OCI-LY3 (cell line): Measurements from ENCODE around the gene CTNNBL1.

ENCODE experiments used
- H2AFZ ChIP-seq: fragments of 200-600, 300-600 bp; shearing (Covaris generic); 2 replicates; pipeline ENCODE4 v1.6.0; 2014; ENCODE audit warnings: antibody characterized with exemption, low read depth, low read length
- H3K27ac ChIP-seq: fragments of 200-600, 300-600 bp; sonication (generic); 2 replicates; pipeline ENCODE4 v1.5.1; 2014; ENCODE audit warnings: mild to moderate bottlenecking, low read length, moderate library complexity, mixed read lengths
- H3K27me3 ChIP-seq: fragments of 200-600, 300-600 bp; sonication (generic); 2 replicates; pipeline ENCODE4 v1.6.1; 2014; ENCODE audit warnings: low read depth, low read length, mixed read lengths
- H3K36me3 ChIP-seq: fragments of 200-600, 300-600 bp; sonication (generic); replicated peaks from 2 replicates; pipeline ENCODE3; 2014; ENCODE audit warnings: low read depth, low read length, mixed read lengths
- H3K4me1 ChIP-seq: fragments of 300-600, 200-600 bp; sonication (generic); 2 replicates; pipeline ENCODE4 v1.6.1; 2014; ENCODE audit warnings: low read length, mixed read lengths
- H3K4me2 ChIP-seq: fragments of 200-600, 300-600 bp; sonication (generic); 2 replicates; pipeline ENCODE4 v1.6.1; 2014; ENCODE audit warnings: low read length, mixed read lengths
- H3K4me3 ChIP-seq: fragments of 300-600, 200-600 bp; sonication (generic); 2 replicates; pipeline ENCODE4 v1.5.1; 2014; ENCODE audit warnings: antibody characterized with exemption, mild to moderate bottlenecking, low read length, moderate library complexity
- H3K79me2 ChIP-seq: fragments of 300-600, 200-600 bp; shearing (Covaris generic); 2 replicates; pipeline ENCODE4 v1.6.1; 2014; ENCODE audit warnings: mild to moderate bottlenecking, low read length, mixed read lengths
- H3K9ac ChIP-seq: fragments of 300-600, 200-600 bp; shearing (Covaris generic); 2 replicates; pipeline ENCODE4 v1.6.0; 2014; ENCODE audit warnings: mild to moderate bottlenecking, low read length, moderate library complexity
- H3K9me3 ChIP-seq: fragments of 200-600, 300-600 bp; shearing (Covaris generic); 2 replicates; pipeline ENCODE4 v1.6.1; 2014; ENCODE audit warnings: low read length, mixed read lengths; ENCODE audit not compliant: insufficient read depth
- H4K20me1 ChIP-seq: fragments of 200-600, 300-600 bp; sonication (generic); 2 replicates; pipeline ENCODE4 v1.6.1; 2016; ENCODE audit warnings: low read length, mixed read lengths; ENCODE audit not compliant: insufficient read depth
- EZH2phosphoT487 ChIP-seq: fragments of 200-600 bp; shearing (Covaris generic); IDR thresholded peaks from 2 replicates; pipeline ENCODE4 v1.6.1; 2018; ENCODE audit warnings: antibody characterized with exemption, mixed run types, low read depth
- TF ChIP-seq, protein P1 (sequence below): fragments of 200-600, 300-600 bp; sonication (generic); IDR thresholded peaks from 2 replicates; pipeline ENCODE4 v1.5.1; 2014; ENCODE audit warnings: antibody characterized with exemption, low read length, low read depth

CTNNBL1 gene

DNA sequence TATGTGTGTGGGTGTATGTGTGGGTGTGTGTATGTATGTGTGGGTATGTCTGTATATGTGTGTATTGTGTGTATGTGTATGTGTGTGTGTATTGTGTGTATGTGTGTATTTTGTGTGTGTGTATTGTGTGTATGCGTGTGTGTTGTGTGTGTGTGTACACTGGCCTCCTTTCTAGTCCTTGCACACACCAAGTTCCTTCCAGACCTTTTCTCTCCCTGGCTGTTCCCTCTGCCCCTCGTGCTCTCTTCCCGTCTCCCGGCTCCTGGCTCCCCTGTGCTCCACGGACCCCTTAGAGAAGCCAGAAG lies 220.5 kb downstream of the CTNNBL1 start:
- TF ChIP-seq EZH2phosphoT487: no peak
- TF ChIP-seq, protein P1, sequence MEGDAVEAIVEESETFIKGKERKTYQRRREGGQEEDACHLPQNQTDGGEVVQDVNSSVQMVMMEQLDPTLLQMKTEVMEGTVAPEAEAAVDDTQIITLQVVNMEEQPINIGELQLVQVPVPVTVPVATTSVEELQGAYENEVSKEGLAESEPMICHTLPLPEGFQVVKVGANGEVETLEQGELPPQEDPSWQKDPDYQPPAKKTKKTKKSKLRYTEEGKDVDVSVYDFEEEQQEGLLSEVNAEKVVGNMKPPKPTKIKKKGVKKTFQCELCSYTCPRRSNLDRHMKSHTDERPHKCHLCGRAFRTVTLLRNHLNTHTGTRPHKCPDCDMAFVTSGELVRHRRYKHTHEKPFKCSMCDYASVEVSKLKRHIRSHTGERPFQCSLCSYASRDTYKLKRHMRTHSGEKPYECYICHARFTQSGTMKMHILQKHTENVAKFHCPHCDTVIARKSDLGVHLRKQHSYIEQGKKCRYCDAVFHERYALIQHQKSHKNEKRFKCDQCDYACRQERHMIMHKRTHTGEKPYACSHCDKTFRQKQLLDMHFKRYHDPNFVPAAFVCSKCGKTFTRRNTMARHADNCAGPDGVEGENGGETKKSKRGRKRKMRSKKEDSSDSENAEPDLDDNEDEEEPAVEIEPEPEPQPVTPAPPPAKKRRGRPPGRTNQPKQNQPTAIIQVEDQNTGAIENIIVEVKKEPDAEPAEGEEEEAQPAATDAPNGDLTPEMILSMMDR: no peak
- Histone ChIP-seq H3K27me3 (no peaks in the 10 kb centered on the region), H3K4me1 (peaks cover 46% of the 10 kb centered on the region), H2AFZ (peak overlapping the region; percentile 43), H3K9ac (peak overlapping the region; percentile 49), H3K27ac (peak overlapping the region; percentile 37; the same call in 1 of the 2 replicates), H3K4me2 (peak overlapping the region; percentile 63), H3K9me3 (no peaks in the 10 kb centered on the region), H3K79me2 (no peaks in the 10 kb centered on the region), H4K20me1 (no peaks in the 10 kb centered on the region), H3K36me3 (no peaks in the 10 kb centered on the region), H3K4me3 (peak overlapping the region; percentile 41)

DNA sequence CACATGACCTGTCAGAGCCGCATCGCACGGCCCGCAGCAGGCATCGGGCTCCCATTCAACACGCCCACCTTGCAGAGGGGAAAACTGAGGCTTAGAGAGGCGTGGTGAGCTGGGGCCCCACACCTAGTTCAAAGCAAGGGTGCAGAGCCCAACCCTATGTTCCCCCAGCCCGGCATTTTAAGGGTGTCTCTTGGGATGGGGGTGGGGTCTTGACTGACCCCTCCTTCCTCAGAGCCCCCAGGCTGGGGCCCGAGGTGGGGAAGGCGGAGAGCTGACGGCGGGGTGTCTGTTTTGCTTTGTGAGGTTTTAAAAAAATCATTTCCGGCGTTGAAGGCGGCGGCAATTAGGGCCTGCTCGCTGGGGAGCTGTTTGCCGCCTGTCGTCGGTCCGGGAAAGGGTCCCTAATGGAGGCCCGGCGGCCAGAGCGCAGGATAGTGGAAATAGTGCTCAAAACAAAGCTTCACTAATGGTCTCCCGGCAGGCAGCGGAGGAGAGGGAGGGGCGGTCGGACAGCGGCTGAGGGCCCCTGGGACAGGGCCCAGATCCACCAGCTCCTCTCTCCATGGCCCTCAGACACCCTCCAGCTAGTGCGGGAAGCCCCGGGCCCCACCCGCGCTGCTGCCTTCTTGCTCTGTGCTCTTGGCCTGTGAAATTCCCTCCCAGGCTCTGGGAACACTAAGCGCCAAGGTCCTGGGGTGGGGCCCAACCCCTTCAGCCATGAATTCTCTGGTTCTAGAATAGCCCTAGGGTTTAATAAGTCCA lies 221.0 kb downstream of the CTNNBL1 start:
- peak overlapping the region; percentile 41 for H3K4me3 ChIP-seq

DNA sequence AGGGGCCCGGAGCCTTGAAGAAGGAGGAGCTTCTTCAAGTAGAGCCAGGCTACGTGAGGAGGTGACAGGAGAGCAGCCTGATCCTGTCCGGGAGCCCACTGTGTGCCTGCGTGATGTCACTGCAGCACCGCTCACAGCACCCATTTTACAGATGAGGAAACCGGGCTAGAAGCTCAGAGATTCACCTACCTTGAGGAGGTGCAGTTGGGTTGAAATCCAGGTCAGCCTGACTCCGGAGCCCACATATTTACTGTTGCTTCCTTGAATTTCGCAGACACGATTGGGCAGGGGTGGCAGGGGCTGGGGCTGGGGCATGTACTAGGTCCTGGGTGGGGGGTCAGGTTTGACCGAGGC lies 221.6 kb downstream of the CTNNBL1 start:
- no peaks in the 10 kb centered on the region for H3K27me3 ChIP-seq
- 0 out of 2 replicates have a peak overlapping the region, but pooled peaks have one; percentile 43 for H2AFZ ChIP-seq
- H4K20me1 ChIP-seq: no peaks in the 10 kb centered on the region
- H3K4me2 ChIP-seq: peak overlapping the region; percentile 63
- H3K4me3 ChIP-seq: peak overlapping the region; percentile 41
- H3K4me1 ChIP-seq: peaks cover 57% of the 10 kb centered on the region
- H3K9ac ChIP-seq: peak overlapping the region; percentile 49
- H3K79me2 ChIP-seq: peaks cover 7% of the 10 kb centered on the region; the same call in 1 of the 2 replicates
- no peaks in the 10 kb centered on the region for H3K9me3 ChIP-seq
- TF ChIP-seq, protein P1: no peak
- TF ChIP-seq EZH2phosphoT487: no peak
- no peaks in the 10 kb centered on the region for H3K36me3 ChIP-seq
- peak overlapping the region; percentile 37 for H3K27ac ChIP-seq

More for the DNA sequence above, 221.0 kb downstream of the CTNNBL1 start:
- Histone ChIP-seq H3K4me1 (peaks cover 51% of the 10 kb centered on the region), H3K79me2 (peaks cover 4% of the 10 kb centered on the region; the same call in 1 of the 2 replicates), H3K36me3 (no peaks in the 10 kb centered on the region), H3K4me2 (peak overlapping the region; percentile 63), H2AFZ (peak overlapping the region; percentile 43), H4K20me1 (no peaks in the 10 kb centered on the region), H3K27ac (peak overlapping the region; percentile 37), H3K9ac (peak overlapping the region; percentile 49), H3K9me3 (no peaks in the 10 kb centered on the region), H3K27me3 (no peaks in the 10 kb centered on the region)
- TF ChIP-seq, protein P1: no peak
- TF ChIP-seq EZH2phosphoT487: no peak

DNA sequence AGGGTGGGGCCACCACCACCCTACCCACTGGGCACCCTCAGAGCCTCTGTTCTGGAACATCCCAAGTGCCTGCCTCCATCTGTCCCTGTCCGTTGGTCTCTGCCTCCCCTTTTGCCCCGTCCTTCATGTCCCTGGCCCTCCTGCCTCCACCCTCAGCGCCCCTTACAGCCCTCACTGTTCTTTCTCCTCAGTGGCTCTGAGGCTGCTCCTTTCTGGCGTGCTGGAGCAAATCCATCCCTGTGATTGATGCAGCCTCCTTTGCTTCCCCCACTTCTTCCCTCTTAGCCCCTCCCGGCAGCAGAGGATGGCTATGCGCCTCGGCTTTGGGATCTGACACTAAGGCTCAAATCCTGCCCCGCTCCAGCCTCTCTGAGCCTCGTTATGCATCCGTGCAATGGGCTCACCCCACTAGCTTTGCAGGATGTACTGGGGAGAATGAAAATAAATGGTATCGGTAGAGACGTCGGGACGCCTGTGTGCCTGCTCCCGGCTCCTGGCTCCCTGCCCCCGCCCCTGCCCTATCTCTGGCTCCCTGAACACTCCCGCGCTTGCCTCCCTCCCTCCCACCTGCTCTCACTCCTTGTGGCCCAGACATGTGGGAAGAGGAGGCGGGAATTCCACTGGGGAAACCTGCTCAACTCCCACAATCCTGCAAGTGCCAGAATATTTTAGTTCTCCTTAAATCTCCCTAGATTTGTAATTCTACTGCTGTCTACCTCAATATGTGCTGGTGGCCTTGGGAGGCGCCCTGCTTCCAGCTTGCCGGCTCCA lies 222.2 kb downstream of the CTNNBL1 start:
- Histone ChIP-seq H3K79me2 (peaks cover 7% of the 10 kb centered on the region; the same call in 1 of the 2 replicates), H3K4me1 (peaks cover 62% of the 10 kb centered on the region), H3K4me2 (no peak overlapping the region), H3K9ac (no peak overlapping the region), H3K27me3 (no peaks in the 10 kb centered on the region), H3K9me3 (no peaks in the 10 kb centered on the region), H2AFZ (no peak overlapping the region), H4K20me1 (no peaks in the 10 kb centered on the region), H3K36me3 (no peaks in the 10 kb centered on the region), H3K4me3 (no peak overlapping the region), H3K27ac (no peak overlapping the region)
- no peak for TF ChIP-seq EZH2phosphoT487
- TF ChIP-seq, protein P1: no peak
